GM12878 (cell line): ENCODE measurements around the gene LETM1. TPM values are rescaled to one million over a fixed set of nuclear protein-coding genes. Genes with fewer than 3 reads are reported as not detected.

Source experiments
- ATAC-seq: fragments of 200-7000 bp; cut with Tn5 transposase; 3 replicates; pipeline ENCODE4 v1.9.1; 2020; ENCODE audit warnings: mild to moderate bottlenecking, moderate library complexity
- BruUV-seq: library from RNA; stranded (reverse); fragments of 400-500 nt; replicated peaks from 2 replicates; lab custom pipeline; 2021; lab: Mats Ljungman, UMichigan
- CTCF ChIA-PET: fragments of 300-600 bp; sonication (Branson Sonifier 250); formaldehyde crosslinking; extraction: SDS; loops from one replicate; lab custom pipeline; 2021; ENCODE audit warnings: inconsistent platforms; lab: Yijun Ruan, JAX
- POLR2A ChIA-PET: fragments of 350-600 bp; formaldehyde crosslinking; extraction: SDS; loops from one replicate; lab custom pipeline; 2021; ENCODE audit warnings: inconsistent platforms; lab: Charles Lee
- RAD21 ChIA-PET: fragments of 300-600 bp; sonication (Branson Sonifier 250); formaldehyde crosslinking; loops from one replicate; lab custom pipeline; 2023; ENCODE audit warnings: antibody characterized with exemption; ENCODE audit not compliant: unreplicated experiment; lab: Charles Lee
- SMC1A ChIA-PET: fragments of 300-600 bp; sonication (Branson Sonifier 250); formaldehyde crosslinking; loops from one replicate; lab custom pipeline; 2023; ENCODE audit not compliant: unreplicated experiment, uncharacterized antibody; lab: Charles Lee
- DNase-seq: peaks from one replicate; pipeline ENCODE4 v3.0.0-alpha.2; 2011; ENCODE audit warnings: low read depth, low spot score
- FAIRE-seq: peaks from 3 replicates; lab custom pipeline; 2011; peaks lifted over from hg19 to GRCh38; lab: Jason Lieb, UNC
- H2AFZ ChIP-seq: 2 replicates; pipeline ENCODE4 v1.6.0; 2011; ENCODE audit warnings: low read depth, low read length, control low read depth; ENCODE audit not compliant: control insufficient read depth
- H3K27ac ChIP-seq: 2 replicates; pipeline ENCODE4 v1.5.1; 2011; ENCODE audit warnings: control low read depth; ENCODE audit not compliant: control insufficient read depth, insufficient read depth
- H3K27me3 ChIP-seq, 2 experiments: replicated peaks in 1 of 2; 2 replicates each; pipeline versions ENCODE4 v1.6.0 to v1.6.1; 2011; ENCODE audit warnings: low read length in 1 of 2; ENCODE audit not compliant: control insufficient read depth in 2 of 2, insufficient read depth in 2 of 2
- H3K36me3 ChIP-seq, 2 experiments: 2 replicates each; pipeline ENCODE4 v1.5.1; 2011; ENCODE audit warnings: low read length in 1 of 2; ENCODE audit not compliant: control insufficient read depth in 2 of 2, insufficient read depth in 2 of 2
- H3K4me1 ChIP-seq: 2 replicates; pipeline ENCODE4 v1.6.1; 2011; ENCODE audit warnings: mild to moderate bottlenecking, low read length, moderate library complexity, mixed read lengths; ENCODE audit not compliant: control insufficient read depth, insufficient read depth
- H3K4me2 ChIP-seq: 2 replicates; pipeline ENCODE4 v1.6.0; 2011; ENCODE audit warnings: control low read depth; ENCODE audit not compliant: control insufficient read depth, insufficient read depth
- H3K4me3 ChIP-seq: fragments of 200-600 bp; sonication (generic); 2 replicates; pipeline ENCODE4 v1.5.1; 2016
- H3K79me2 ChIP-seq: 2 replicates; pipeline ENCODE4 v1.6.0; 2011; ENCODE audit warnings: low read length; ENCODE audit not compliant: control insufficient read depth, insufficient read depth
- H3K9ac ChIP-seq: 2 replicates; pipeline ENCODE4 v1.8.0; 2011; ENCODE audit warnings: low read length, control low read depth, mixed read lengths; ENCODE audit not compliant: control insufficient read depth, insufficient read depth
- H3K9me3 ChIP-seq: replicated peaks from 3 replicates; pipeline ENCODE4 v1.5.1; 2011; ENCODE audit warnings: mild to moderate bottlenecking, low read length; ENCODE audit not compliant: control insufficient read depth, insufficient read depth
- H4K20me1 ChIP-seq: 2 replicates; pipeline ENCODE4 v1.6.0; 2011; ENCODE audit not compliant: control insufficient read depth, insufficient read depth
- ATF3 ChIP-seq: IDR thresholded peaks from 2 replicates; pipeline ENCODE4 v1.6.1; 2011; ENCODE audit warnings: low read depth, mild to moderate bottlenecking, low read length, moderate library complexity, borderline replicate concordance; ENCODE audit errors: extremely low read depth
- BACH1 ChIP-seq: fragments of 450-650 bp; IDR thresholded peaks from 2 replicates; pipeline ENCODE4 v1.6.1; 2017; ENCODE audit warnings: mild to moderate bottlenecking, borderline replicate concordance
- CHD4 ChIP-seq: fragments of 200-600 bp; sonication (generic); IDR thresholded peaks from 2 replicates; pipeline ENCODE4 v1.6.1; 2016; ENCODE audit warnings: mild to moderate bottlenecking
- E4F1 ChIP-seq: fragments of 450-650 bp; IDR thresholded peaks from 2 replicates; pipeline ENCODE4 v1.6.1; 2018; ENCODE audit warnings: borderline replicate concordance, mild to moderate bottlenecking; ENCODE audit not compliant: partially characterized antibody
- EZH2 ChIP-seq: IDR thresholded peaks from 2 replicates; pipeline ENCODE4 v1.6.1; 2012; ENCODE audit warnings: low read depth, mild to moderate bottlenecking, control low read depth, inconsistent platforms, low read length, borderline replicate concordance; ENCODE audit not compliant: control insufficient read depth
- GATAD2B ChIP-seq: fragments of 450-650 bp; conservative IDR thresholded peaks from 2 replicates; pipeline ENCODE4 v1.6.1; 2017; ENCODE audit warnings: low read depth, mild to moderate bottlenecking, moderate library complexity
- HDGF ChIP-seq: fragments of 450-650 bp; IDR thresholded peaks from 2 replicates; pipeline ENCODE4 v1.6.1; 2016; ENCODE audit warnings: antibody characterized with exemption
- POLR2AphosphoS5 ChIP-seq: IDR thresholded peaks from 2 replicates; pipeline ENCODE4 v1.6.1; 2011; ENCODE audit warnings: mild to moderate bottlenecking, low read length, inconsistent platforms
- SIN3A ChIP-seq: IDR thresholded peaks from 2 replicates; pipeline ENCODE4 v1.6.1; 2012; ENCODE audit warnings: low read depth, low read length, improper control_type of control experiment
- SUZ12 ChIP-seq: fragments of 200-600 bp; sonication (generic); IDR thresholded peaks from one replicate; pipeline ENCODE4 v1.6.1; 2018; ENCODE audit warnings: antibody characterized with exemption, mild to moderate bottlenecking; ENCODE audit not compliant: unreplicated experiment
- TARDBP ChIP-seq: IDR thresholded peaks from 2 replicates; pipeline ENCODE4 v1.6.1; 2016; ENCODE audit warnings: borderline replicate concordance
- TCF12 ChIP-seq: IDR thresholded peaks from 2 replicates; pipeline ENCODE4 v1.6.1; 2011; ENCODE audit warnings: low read depth, mild to moderate bottlenecking, low read length
- ZSCAN29 ChIP-seq: fragments of 450-650 bp; IDR thresholded peaks from 2 replicates; pipeline ENCODE4 v1.6.1; 2017; ENCODE audit warnings: mild to moderate bottlenecking, moderate library complexity
- WGBS: methylation state at CpG from one replicate; pipeline ENCODE4 v1.1.6; 2016; ENCODE audit warnings: low lambda C conversion rate; ENCODE audit not compliant: insufficient replicate concordance, insufficient coverage; ENCODE audit errors: missing lambda C conversion rate; 5-methylcytosine and 5-hydroxymethylcytosine counted together
- in situ Hi-C: fragments of 300-500 bp; cut with MboI; formaldehyde crosslinking; loops from 9 replicates; pipeline ENCODE4 v1.14.3; 2018; ENCODE audit warnings: mixed read lengths
- intact Hi-C: fragments of 100-400 bp; cut with micrococcal nuclease; formaldehyde crosslinking; loops from one replicate; pipeline ENCODE4 v1.14.2; 2022; ENCODE audit not compliant: unreplicated experiment
- polyA plus RNA-seq, 11 experiments: library from polyadenylated mRNA; depleted of rRNA in 4 of 11; unstranded in 6 of 11; stranded (reverse) in 5 of 11; fragments of >200 nt; fragmentation: Nextera tagmentation in 4 of 11; fragmentation: Illumina TruSeq in 1 of 11; extraction: Ambion mirVana in 4 of 11; extraction: Trizol in 1 of 11; gene quantifications; 1 replicate in 1 of 11; 2 replicates in 10 of 11; pipeline versions ENCODE4 v1.2.1 to v1.2.3, GENCODE V29; 2011 to 2016; ENCODE audit warnings: inconsistent platforms in 2 of 11, missing spikeins in 2 of 11, low read depth in 1 of 11
- total RNA-seq, 4 experiments: library from RNA; depleted of rRNA in 3 of 4; stranded (reverse); fragments of >200 nt in 3 of 4; fragmentation: Illumina TruSeq in 1 of 4; extraction: Trizol in 1 of 4; gene quantifications; 2 replicates each; pipeline versions ENCODE4 v1.2.1 to v1.2.3, GENCODE V29; 2013 to 2021
- TF ChIP-seq, protein P1 (sequence below): fragments of 150-350 bp; IDR thresholded peaks from 2 replicates; pipeline ENCODE4 v1.6.1; 2016; ENCODE audit warnings: low read depth, low read length
- TF ChIP-seq, protein P2 (sequence below): fragments of 450-650 bp; conservative IDR thresholded peaks from 2 replicates; pipeline ENCODE4 v1.6.1; 2017; ENCODE audit warnings: mild to moderate bottlenecking, moderate library complexity

Gene LETM1
- total and polyA plus RNA-seq, 10 of the 15 experiments (the other 5 are each of a cell fraction or from before 2014, with no cell fraction given) = 2.6 to 65.2 (median 30.2) TPM

DNA sequence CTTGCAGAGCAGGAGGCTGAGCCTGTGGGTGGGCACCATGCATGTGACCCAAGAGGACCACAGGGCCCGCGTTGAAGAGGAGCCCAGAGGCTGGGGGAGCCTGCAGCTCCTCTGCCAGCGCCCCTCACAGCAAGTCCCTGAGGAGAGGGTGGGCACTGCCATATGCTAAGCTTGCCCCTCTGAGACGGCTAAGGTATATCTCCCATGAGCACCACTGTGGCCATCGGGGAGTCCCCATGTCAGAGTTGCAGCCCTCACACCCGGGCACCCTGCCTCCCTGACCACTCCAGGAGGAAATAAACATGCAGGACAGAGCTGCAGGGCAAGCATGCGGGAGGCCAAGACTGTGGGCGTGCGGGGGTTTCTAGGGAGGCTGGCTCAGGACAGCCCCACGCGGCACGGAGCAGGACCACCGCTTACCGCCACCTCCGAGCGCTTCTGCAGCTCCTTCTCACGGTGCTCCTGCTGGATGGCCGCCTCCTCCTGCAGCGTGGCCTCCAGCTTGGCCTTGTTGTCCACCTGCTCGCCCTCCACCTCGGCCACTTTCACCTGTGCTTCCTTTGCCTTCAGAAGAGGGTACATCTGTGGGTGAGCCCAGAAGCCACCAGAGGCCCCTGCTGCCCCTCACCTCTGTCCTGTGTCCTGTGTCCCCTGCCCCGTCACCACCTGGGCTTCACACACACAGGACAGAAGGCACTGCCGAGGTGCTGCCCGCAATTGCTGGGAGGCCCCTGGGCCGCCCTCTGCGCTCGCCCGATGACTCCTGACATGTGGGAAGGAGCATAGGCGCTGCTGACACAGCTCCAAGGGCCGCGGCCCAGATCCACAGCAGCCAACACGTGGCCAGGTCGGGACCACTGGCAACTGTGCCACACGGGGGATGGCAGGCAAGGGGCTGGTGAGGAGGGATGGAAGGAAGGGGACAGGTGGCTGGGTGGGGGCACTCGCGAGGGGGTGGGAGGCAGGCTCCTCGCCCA, 33.1 kb downstream of the LETM1 start:
- no peak overlapping the region for H3K4me3 ChIP-seq
- no peaks in the 10 kb centered on the region for H3K9me3 ChIP-seq
- no peak overlapping the region for H3K9ac ChIP-seq
- no peak for FAIRE-seq
- peaks cover 19 to 34% of the 10 kb centered on the region in 2 experiments; a peak in 3 of 4 replicates for H3K36me3 ChIP-seq
- SMC1A ChIA-PET = no interaction called here
- in situ Hi-C loops (no loop called here), intact Hi-C loops (no loop called here)
- H3K4me1 ChIP-seq = no peaks in the 10 kb centered on the region
- POLR2A ChIA-PET = interaction anchor here (1.4 kb wide), 1 partner anchor 11 kb away, joined by 3 read pairs; no protein-coding TSS in a partner anchor
- H3K27ac ChIP-seq = no peak overlapping the region
- no peaks in the 10 kb centered on the region for H3K79me2 ChIP-seq
- no TSS peak for BruUV-seq
- no peak for ATAC-seq
- H4K20me1 ChIP-seq = no peaks in the 10 kb centered on the region
- CTCF ChIA-PET = interaction anchor here (1.5 kb wide), 1 partner anchor 77 kb away, joined by 4 read pairs; no protein-coding TSS in a partner anchor
- no peak for DNase-seq
- no peak overlapping the region for H2AFZ ChIP-seq
- 90% methylated on average over 30 of the region's 37 CpGs for WGBS
- no peaks in the 10 kb centered on the region for H3K27me3 ChIP-seq
- H3K4me2 ChIP-seq = no peak overlapping the region
- RAD21 ChIA-PET = no interaction called here
- TF ChIP-seq ATF3 (no peak), E4F1 (no peak), EZH2 (no peak), CHD4 (no peak), GATAD2B (no peak), SUZ12 (no peak), HDGF (no peak), BACH1 (no peak), TCF12 (no peak), SIN3A (no peak), POLR2AphosphoS5 (no peak), TARDBP (no peak), ZSCAN29 (no peak)
- TF ChIP-seq, protein P1, sequence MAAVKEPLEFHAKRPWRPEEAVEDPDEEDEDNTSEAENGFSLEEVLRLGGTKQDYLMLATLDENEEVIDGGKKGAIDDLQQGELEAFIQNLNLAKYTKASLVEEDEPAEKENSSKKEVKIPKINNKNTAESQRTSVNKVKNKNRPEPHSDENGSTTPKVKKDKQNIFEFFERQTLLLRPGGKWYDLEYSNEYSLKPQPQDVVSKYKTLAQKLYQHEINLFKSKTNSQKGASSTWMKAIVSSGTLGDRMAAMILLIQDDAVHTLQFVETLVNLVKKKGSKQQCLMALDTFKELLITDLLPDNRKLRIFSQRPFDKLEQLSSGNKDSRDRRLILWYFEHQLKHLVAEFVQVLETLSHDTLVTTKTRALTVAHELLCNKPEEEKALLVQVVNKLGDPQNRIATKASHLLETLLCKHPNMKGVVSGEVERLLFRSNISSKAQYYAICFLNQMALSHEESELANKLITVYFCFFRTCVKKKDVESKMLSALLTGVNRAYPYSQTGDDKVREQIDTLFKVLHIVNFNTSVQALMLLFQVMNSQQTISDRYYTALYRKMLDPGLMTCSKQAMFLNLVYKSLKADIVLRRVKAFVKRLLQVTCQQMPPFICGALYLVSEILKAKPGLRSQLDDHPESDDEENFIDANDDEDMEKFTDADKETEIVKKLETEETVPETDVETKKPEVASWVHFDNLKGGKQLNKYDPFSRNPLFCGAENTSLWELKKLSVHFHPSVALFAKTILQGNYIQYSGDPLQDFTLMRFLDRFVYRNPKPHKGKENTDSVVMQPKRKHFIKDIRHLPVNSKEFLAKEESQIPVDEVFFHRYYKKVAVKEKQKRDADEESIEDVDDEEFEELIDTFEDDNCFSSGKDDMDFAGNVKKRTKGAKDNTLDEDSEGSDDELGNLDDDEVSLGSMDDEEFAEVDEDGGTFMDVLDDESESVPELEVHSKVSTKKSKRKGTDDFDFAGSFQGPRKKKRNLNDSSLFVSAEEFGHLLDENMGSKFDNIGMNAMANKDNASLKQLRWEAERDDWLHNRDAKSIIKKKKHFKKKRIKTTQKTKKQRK = no peak
- TF ChIP-seq, protein P2, sequence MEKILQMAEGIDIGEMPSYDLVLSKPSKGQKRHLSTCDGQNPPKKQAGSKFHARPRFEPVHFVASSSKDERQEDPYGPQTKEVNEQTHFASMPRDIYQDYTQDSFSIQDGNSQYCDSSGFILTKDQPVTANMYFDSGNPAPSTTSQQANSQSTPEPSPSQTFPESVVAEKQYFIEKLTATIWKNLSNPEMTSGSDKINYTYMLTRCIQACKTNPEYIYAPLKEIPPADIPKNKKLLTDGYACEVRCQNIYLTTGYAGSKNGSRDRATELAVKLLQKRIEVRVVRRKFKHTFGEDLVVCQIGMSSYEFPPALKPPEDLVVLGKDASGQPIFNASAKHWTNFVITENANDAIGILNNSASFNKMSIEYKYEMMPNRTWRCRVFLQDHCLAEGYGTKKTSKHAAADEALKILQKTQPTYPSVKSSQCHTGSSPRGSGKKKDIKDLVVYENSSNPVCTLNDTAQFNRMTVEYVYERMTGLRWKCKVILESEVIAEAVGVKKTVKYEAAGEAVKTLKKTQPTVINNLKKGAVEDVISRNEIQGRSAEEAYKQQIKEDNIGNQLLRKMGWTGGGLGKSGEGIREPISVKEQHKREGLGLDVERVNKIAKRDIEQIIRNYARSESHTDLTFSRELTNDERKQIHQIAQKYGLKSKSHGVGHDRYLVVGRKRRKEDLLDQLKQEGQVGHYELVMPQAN = no peak
